Activated CD4-positive, alpha-beta memory T cell treated with anti-CD3 and anti-CD28 coated beads, Interleukin-2, amount 10 ng/mL, durations not matched to agents 7 days and 5 days (primary cell): Measurements from ENCODE around the gene ANP32D. TPM values are rescaled to one million over a fixed set of nuclear protein-coding genes. Genes with fewer than 3 reads are reported as not detected.
"Not testable (repeated sequence)": the region's sequence is repeated elsewhere in the genome, so short reads cannot be mapped to it uniquely, and the experiment has no call there.

ENCODE experiments used
- CTCF ChIA-PET: fragments of 350-600 bp; sonication (Branson Sonifier 250); formaldehyde crosslinking; loops from one replicate; lab custom pipeline; 2021; ENCODE audit warnings: antibody characterized with exemption, inconsistent platforms; lab: Charles Lee
- POLR2A ChIA-PET: fragments of 350-600 bp; sonication (Branson Sonifier 250); formaldehyde crosslinking; loops from one replicate; lab custom pipeline; 2021; ENCODE audit warnings: antibody characterized with exemption; lab: Charles Lee
- DNase-seq: peaks from one replicate; pipeline ENCODE4 v3.0.0-alpha.2; 2020
- H3K27ac Mint-ChIP-seq: one replicate; pipeline ENCODE4 v1.8.0; 2021; ENCODE audit warnings: mild to moderate bottlenecking, mixed read lengths
- H3K27me3 Mint-ChIP-seq: one replicate; pipeline ENCODE4 v1.8.0; 2021; ENCODE audit warnings: mixed read lengths
- H3K36me3 Mint-ChIP-seq: one replicate; pipeline ENCODE4 v1.8.0; 2021; ENCODE audit warnings: low read depth, mixed read lengths
- H3K4me1 Mint-ChIP-seq: one replicate; pipeline ENCODE4 v1.8.0; 2021; ENCODE audit warnings: mixed read lengths
- H3K4me3 Mint-ChIP-seq: one replicate; pipeline ENCODE4 v1.8.0; 2021; ENCODE audit warnings: mild to moderate bottlenecking, mixed read lengths
- H3K9me3 Mint-ChIP-seq: one replicate; pipeline ENCODE4 v1.8.0; 2021; ENCODE audit warnings: mixed read lengths
- total RNA-seq, 2 experiments: library from RNA; stranded (reverse); gene quantifications; one replicate each; pipeline ENCODE4 v1.2.3, GENCODE V29; 2021

Gene ANP32D
- total RNA-seq, 2 experiments from 2014 or later, result not detected

DNA sequence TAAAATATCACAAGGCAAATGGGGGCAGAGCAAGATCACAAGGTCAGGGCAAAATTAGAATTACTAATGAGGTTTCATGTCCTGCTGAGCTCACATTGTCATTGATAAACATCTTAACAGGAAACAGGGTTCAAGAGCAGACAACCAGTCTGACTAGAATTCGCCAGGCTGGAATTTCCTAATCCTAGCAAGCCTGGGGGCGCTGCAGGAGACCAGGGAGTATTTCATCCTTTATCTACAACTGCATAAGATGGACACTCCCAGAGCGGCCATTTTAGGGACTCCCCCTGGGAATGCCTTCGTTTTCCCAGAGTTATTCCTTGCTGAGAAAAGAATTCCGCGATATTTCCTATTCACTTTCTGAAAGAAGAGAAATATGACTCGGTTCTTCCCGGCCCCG lies 3.3 kb upstream of the ANP32D start:
- DNase-seq, H3K36me3 Mint-ChIP-seq, POLR2A ChIA-PET, H3K27ac Mint-ChIP-seq, H3K4me3 Mint-ChIP-seq, H3K4me1 Mint-ChIP-seq, CTCF ChIA-PET: not testable (repeated sequence)
- peaks cover 13% of the 10 kb centered on the region for H3K27me3 Mint-ChIP-seq
- H3K9me3 Mint-ChIP-seq, result peaks cover 21% of the 10 kb centered on the region

DNA sequence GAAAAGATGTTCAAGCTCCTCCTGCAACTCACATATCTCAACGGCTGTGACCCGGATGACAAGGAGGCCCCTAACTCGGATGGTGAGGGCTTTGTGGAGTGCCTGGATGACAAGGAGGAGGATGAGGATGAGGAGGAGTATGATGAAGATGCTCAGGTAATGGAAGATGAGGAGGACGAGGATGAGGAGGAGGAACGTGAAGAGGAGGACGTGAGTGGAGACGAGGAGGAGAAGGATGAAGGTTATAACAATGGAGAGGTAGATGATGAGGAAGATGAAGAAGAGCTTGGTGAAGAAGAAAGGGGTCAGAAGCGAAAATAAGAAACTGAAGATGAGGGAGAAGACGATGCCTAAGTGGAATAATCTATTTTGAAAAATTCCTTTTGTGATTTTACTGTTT lies 702 bp downstream of the ANP32D start:
- no peak for DNase-seq
- ChIA-PET CTCF (no interaction called here), POLR2A (no interaction called here)
- H3K27me3 Mint-ChIP-seq, result peaks cover 12% of the 10 kb centered on the region
- peaks cover 21% of the 10 kb centered on the region for H3K9me3 Mint-ChIP-seq
- H3K4me3 Mint-ChIP-seq, result no peak overlapping the region
- H3K4me1 Mint-ChIP-seq, result no peaks in the 10 kb centered on the region
- H3K36me3 Mint-ChIP-seq, result no peaks in the 10 kb centered on the region
- H3K27ac Mint-ChIP-seq, result no peak overlapping the region

- H3K4me3 Mint-ChIP-seq, H3K36me3 Mint-ChIP-seq, DNase-seq, H3K27ac Mint-ChIP-seq, POLR2A ChIA-PET, H3K4me1 Mint-ChIP-seq, CTCF ChIA-PET: not testable (repeated sequence)
- H3K9me3 Mint-ChIP-seq, result peaks cover 14% of the 10 kb centered on the region
- H3K27me3 Mint-ChIP-seq, result peaks cover 12% of the 10 kb centered on the region
Measured at GRCh38 chr12:48474497-48474896, 2.1 kb downstream of the ANP32D start.

GRCh38 chr12:48482198-48482597 lies 9.8 kb downstream of the ANP32D start, which contains the start of gene C12orf54:
Gene C12orf54, plus strand, starts transcription at chr12:48482498. Its CDS starts 799 bp downstream, at chr12:48483297.
- no peak within 1 kb of the TSS for H3K4me3 Mint-ChIP-seq
- peaks cover 8% of the 10 kb centered on the region for H3K27me3 Mint-ChIP-seq
- POLR2A ChIA-PET, result no interaction called here
- H3K27ac Mint-ChIP-seq, result no peak within 1 kb of the TSS
- H3K4me1 Mint-ChIP-seq, result no peaks in the 10 kb centered on the region
- H3K9me3 Mint-ChIP-seq, result peaks cover 4% of the 10 kb centered on the region
- no peaks in the 10 kb centered on the region for H3K36me3 Mint-ChIP-seq
- CTCF ChIA-PET, result no interaction called here
- DNase-seq, result no peak

DNA sequence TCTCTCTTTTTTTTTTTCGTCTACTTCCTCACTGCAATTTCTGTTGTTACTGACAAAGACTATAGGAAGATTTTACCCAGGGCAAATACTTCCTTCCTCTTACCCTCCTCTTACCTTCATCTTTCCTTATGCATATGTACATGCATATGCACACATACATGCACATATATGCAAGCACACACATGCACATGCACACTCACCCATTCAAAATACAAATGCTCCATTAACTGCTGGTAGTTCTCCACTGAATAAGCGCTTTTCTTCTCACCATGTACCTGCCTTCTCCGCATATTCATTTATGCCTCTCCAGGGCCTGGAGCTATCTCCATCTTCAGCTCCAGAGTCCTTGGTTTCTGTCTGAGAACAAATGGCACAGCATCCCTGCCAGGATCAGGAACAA lies 10.6 kb downstream of the ANP32D start:
- Mint-ChIP-seq H3K9me3 (peaks cover 4% of the 10 kb centered on the region), H3K36me3 (no peaks in the 10 kb centered on the region), H3K4me3 (no peak overlapping the region), H3K27me3 (peaks cover 5% of the 10 kb centered on the region), H3K4me1 (no peaks in the 10 kb centered on the region), H3K27ac (no peak overlapping the region)
- ChIA-PET POLR2A (no interaction called here), CTCF (no interaction called here)
- DNase-seq, result no peak

- H3K9me3 Mint-ChIP-seq, result no peaks in the 10 kb centered on the region
- no peak overlapping the region for H3K27ac Mint-ChIP-seq
- DNase-seq, result no peak
- H3K4me1 Mint-ChIP-seq, result no peaks in the 10 kb centered on the region
- H3K36me3 Mint-ChIP-seq, result no peaks in the 10 kb centered on the region
- POLR2A ChIA-PET, result no interaction called here
- peaks cover 3% of the 10 kb centered on the region for H3K27me3 Mint-ChIP-seq
- no peak overlapping the region for H3K4me3 Mint-ChIP-seq
- CTCF ChIA-PET, result no interaction called here
Measured at GRCh38 chr12:48486261-48486660, 13.9 kb downstream of the ANP32D start.

GRCh38 chr12:48486679-48487078 lies 14.3 kb downstream of the ANP32D start:
- no peak for DNase-seq
- H3K4me3 Mint-ChIP-seq, result no peak overlapping the region
- no peaks in the 10 kb centered on the region for H3K4me1 Mint-ChIP-seq
- no peaks in the 10 kb centered on the region for H3K9me3 Mint-ChIP-seq
- no peaks in the 10 kb centered on the region for H3K36me3 Mint-ChIP-seq
- CTCF ChIA-PET, result no interaction called here
- POLR2A ChIA-PET, result no interaction called here
- peaks cover 3% of the 10 kb centered on the region for H3K27me3 Mint-ChIP-seq
- H3K27ac Mint-ChIP-seq, result no peak overlapping the region

DNA sequence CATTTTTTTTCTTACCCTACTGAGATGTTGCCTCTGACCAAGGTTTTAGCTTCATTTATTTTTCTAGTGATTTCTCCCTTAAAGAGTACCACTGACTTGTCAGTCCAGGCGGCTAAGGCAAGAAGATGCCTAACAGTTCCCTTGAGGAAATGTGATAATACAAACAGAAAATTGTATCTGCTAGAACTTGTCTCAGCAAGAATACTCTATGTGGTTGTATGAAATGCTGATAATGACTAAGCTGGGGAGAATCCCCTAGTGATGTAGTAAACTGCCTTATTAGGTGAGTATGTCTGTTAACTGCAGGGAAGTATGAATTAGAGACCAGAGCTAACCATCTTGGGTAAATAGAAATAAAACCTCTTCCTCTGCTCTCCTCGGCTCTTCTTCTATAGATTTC lies 16.7 kb downstream of the ANP32D start:
- no peak overlapping the region for H3K4me3 Mint-ChIP-seq
- no peaks in the 10 kb centered on the region for H3K4me1 Mint-ChIP-seq
- no peak for DNase-seq
- no peak overlapping the region for H3K27ac Mint-ChIP-seq
- ChIA-PET CTCF (no interaction called here), POLR2A (interaction anchor here (0.6 kb wide), 1 partner anchor 292 kb away, joined by 3 read pairs; no protein-coding TSS in a partner anchor)
- no peaks in the 10 kb centered on the region for H3K9me3 Mint-ChIP-seq
- no peaks in the 10 kb centered on the region for H3K36me3 Mint-ChIP-seq
- H3K27me3 Mint-ChIP-seq, result peaks cover 3% of the 10 kb centered on the region

DNA sequence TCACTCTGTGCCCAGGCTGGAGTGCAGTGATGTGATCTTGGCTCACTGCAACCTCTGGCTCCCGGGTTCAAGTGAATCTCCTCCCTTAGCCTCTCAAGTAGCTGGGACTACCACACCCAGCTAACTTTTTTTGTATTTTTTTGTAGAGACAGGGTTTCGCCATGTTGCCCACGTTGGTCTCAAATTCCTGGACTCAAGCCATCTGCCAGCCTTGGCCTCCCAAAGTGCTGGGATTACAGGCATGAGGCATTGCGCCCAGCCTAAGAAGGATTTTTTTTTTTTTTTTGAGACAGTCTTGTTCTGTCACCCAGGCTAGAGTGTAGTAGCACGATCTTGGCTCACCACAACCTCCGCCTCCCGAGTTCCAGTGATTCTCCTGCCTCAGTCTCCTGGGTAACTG lies 17.1 kb downstream of the ANP32D start:
- POLR2A ChIA-PET, result interaction anchor here (0.6 kb wide), 1 partner anchor 292 kb away, joined by 3 read pairs; no protein-coding TSS in a partner anchor
- H3K27ac Mint-ChIP-seq, H3K9me3 Mint-ChIP-seq, H3K4me1 Mint-ChIP-seq, H3K27me3 Mint-ChIP-seq, CTCF ChIA-PET, H3K4me3 Mint-ChIP-seq, DNase-seq, H3K36me3 Mint-ChIP-seq: not testable (repeated sequence)

DNA sequence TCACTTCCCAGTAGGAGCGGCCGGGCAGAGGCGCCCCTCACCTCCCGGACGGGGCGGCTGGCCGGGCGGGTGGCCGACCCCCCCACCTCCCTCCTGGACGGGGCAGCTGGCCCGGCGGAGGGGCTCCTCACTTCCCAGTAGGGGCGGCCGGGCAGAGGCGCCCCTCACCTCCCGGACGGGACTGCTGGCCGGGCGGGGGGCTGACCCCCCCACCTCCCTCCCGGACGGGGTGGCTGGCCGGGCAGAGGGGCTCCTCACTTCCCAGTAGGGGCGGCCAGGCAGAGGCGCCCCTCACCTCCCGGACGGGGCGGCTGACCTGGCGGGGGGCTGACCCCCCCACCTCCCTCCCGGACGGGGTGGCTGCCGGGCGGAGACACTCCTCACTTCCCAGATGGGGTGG lies 27.9 kb downstream of the ANP32D start:
- not testable (repeated sequence) for H3K4me3 Mint-ChIP-seq, H3K27ac Mint-ChIP-seq, H3K9me3 Mint-ChIP-seq

DNA sequence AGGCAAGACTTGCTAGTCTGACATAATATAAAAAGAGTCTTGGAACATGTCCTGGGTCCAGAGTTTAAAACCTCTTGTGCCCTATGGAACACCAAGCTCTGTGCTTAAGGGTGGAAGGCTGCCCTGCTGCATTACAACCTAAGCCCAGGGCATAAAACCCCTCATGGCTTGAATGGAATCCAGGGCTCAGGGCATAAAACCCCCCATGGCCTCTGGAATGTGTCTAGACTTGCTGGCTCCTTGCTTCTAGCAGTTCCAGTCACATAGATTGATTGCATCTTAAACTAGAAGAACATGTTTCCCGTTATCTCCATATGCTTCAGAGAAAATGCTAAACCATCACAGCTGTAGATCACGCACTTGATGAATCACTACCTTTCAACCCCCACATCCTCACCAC lies 34.5 kb downstream of the ANP32D start:
- H3K27me3 Mint-ChIP-seq, result peaks cover 20% of the 10 kb centered on the region
- H3K9me3 Mint-ChIP-seq, CTCF ChIA-PET, DNase-seq, H3K36me3 Mint-ChIP-seq, H3K4me1 Mint-ChIP-seq, H3K27ac Mint-ChIP-seq, H3K4me3 Mint-ChIP-seq, POLR2A ChIA-PET: not testable (repeated sequence)

More for the DNA sequence above, 27.9 kb downstream of the ANP32D start:
- H3K4me1 Mint-ChIP-seq, H3K36me3 Mint-ChIP-seq, POLR2A ChIA-PET, DNase-seq, CTCF ChIA-PET: not testable (repeated sequence)
- peaks cover 10% of the 10 kb centered on the region for H3K27me3 Mint-ChIP-seq

GRCh38 chr12:48508987-48509386 lies 36.6 kb downstream of the ANP32D start:
- no peak overlapping the region for H3K4me3 Mint-ChIP-seq
- H3K4me1 Mint-ChIP-seq, result no peaks in the 10 kb centered on the region
- no peaks in the 10 kb centered on the region for H3K36me3 Mint-ChIP-seq
- H3K27me3 Mint-ChIP-seq, result peaks cover 18% of the 10 kb centered on the region
- POLR2A ChIA-PET, result no interaction called here
- CTCF ChIA-PET, result no interaction called here
- no peak for DNase-seq
- H3K9me3 Mint-ChIP-seq, result no peaks in the 10 kb centered on the region
- H3K27ac Mint-ChIP-seq, result no peak overlapping the region

- H3K36me3 Mint-ChIP-seq, result no peaks in the 10 kb centered on the region
Measured at GRCh38 chr12:48510111-48510510, 37.8 kb downstream of the ANP32D start.

DNA sequence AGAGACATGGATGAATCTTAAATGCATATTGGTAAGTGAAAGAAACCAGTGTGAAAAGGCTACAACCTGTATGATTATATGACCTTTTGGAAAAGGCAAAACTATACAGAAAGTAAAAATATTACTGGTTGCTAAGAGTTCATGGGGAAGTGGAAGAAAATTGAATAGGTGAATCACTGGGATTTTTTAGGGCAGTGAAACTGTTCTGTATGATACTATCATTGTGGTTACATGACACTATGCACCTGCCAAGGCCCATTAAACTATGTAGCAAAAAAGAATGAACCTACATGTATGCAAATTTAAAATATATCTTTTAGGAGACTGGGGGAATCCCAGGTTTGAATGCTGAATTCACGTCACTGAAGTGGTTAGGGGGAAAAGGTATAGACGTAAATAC lies 40.5 kb downstream of the ANP32D start:
- CTCF ChIA-PET, result no interaction called here
- no peak for DNase-seq
- peaks cover 7% of the 10 kb centered on the region for H3K27me3 Mint-ChIP-seq
- H3K4me1 Mint-ChIP-seq, result no peaks in the 10 kb centered on the region
- H3K27ac Mint-ChIP-seq, result no peak overlapping the region
- no peaks in the 10 kb centered on the region for H3K9me3 Mint-ChIP-seq
- H3K4me3 Mint-ChIP-seq, result no peak overlapping the region
- H3K36me3 Mint-ChIP-seq, result no peaks in the 10 kb centered on the region
- POLR2A ChIA-PET, result no interaction called here

More at GRCh38 chr12:48510111-48510510, 37.8 kb downstream of the ANP32D start:
- Mint-ChIP-seq H3K27ac (no peak overlapping the region), H3K9me3 (no peaks in the 10 kb centered on the region), H3K4me1 (no peaks in the 10 kb centered on the region), H3K4me3 (no peak overlapping the region), H3K27me3 (peaks cover 14% of the 10 kb centered on the region)
- ChIA-PET POLR2A (no interaction called here), CTCF (no interaction called here)
- DNase-seq, result no peak
